Hair follicular keratinocyte (primary cell): ENCODE data around the gene FAM47E. TPM values are rescaled to one million over a fixed set of nuclear protein-coding genes. Genes with fewer than 3 reads are reported as not detected.

Experiments
- total RNA-seq: library from RNA; depleted of rRNA; stranded (reverse); fragments of >200 nt; gene quantifications from 2 replicates; pipeline ENCODE4 v1.2.3, GENCODE V29; 2015

FAM47E gene, protein sequence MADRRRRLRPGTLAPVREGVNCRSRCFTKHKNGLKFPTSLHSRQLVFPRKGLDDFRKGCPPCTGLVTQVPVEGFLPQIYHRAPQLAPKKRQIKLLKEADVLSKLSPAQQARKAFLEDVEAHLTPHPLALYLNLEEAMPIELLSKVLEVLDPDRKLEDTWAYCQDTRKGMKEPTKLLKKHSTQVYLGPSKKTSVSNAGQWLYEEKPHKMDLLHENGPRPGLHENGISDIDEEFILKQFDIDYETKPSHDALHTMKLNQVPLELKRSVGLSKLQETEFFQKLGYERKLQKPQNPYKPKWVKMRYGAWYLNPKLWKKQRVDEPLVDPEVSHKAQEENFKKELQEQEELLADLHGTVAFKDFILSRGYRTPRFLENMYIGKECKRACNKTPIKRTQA
- not detected in 2 replicates for total RNA-seq

GRCh38 chr4:76251441-76252270 lies at the start of gene FAM47E:
Gene FAM47E (plus strand): TSS chr4:76251721. CDS start chr4:76251747, 26 bp downstream.

DNA sequence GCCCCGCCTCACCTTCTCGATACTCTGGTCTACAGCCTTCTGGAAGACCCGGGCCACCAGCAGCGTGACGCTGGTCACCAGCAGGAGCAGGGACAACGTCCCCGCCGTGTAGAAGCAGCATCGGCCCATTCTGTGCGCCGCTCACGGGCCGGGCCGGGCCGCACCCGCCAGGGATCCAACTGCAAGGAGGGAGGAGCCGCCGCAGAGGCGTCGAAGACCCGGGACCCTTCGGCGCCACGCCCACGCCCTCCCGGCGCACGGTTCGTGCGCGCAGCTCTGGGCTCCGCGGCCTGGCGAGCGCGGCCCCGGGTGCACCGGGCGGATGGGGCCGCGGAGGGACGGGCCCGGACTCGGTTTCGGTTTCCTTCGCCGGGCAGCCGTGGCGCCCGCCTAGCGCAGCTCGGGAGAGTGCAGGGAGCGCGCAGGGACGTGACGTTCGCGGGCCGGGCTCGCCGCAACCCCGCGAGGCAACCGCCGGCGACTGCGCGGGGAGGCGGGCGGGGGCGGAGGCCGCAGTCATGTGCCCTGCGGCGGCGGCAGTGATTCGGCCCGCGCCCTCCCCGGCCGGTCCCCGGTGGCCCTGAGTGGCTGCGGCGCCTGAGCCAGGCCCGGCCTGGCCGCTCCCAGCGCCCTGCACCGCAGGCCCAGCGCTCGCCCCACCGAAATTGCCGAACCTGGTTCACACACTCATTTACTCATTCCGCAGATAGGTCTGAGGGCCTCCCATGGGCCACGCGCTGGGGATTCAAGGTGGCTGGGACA lies 37.9 kb upstream of the FAM47E start, which contains the start of gene SCARB2:
TSS of gene SCARB2 (minus strand) at position 410 of the 762 bp plus-strand sequence. CDS start at position 129, 281 bp downstream.

DNA sequence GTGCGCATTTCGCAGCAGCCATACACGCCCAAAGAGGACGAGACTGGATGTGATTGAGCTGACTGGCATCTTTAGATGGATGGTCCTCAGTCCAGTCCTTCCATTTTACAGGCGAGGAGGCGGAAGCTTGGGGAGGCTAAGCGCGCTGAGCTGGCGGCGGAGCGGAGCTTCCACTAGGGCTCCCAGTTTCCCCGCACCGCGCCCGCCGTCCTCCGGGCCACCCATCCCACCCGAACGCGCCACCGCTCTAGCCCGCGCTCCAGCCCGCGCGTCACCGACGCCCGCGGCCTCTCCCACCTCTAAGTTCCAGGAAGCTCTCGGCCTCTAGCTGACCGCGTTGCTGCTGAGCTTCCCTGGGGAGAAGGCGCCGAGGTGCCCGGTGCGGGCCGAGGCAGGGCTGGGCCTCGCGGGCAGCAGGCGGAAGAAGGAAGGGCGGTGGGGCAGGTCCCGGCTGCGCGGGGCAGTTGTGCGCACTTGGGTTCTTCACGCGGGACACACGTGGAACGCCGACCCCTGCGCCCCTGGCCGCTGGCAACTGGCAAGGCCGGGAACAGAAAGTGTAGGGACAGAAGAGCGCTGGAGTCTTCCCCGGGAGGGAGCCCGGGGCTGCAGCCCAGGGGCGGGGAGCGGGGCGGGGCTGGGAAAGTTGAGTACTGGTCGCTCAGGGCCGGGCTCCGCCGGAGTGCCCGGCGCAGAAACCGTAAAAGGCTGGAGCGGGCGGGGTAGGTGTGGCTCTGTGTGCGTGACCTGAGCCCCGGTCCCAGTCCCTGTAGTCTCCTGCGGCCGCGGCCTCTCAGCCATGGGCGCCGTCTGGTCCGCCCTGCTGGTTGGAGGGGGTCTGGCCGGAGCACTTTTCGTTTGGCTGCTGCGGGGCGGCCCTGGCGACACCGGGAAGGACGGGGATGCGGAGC lies 54.7 kb downstream of the FAM47E start, which contains the start of gene STBD1:
TSS of gene STBD1 (plus strand) at position 763 of the 911 bp plus-strand sequence. CDS start at position 800, 37 bp downstream.

Other genes starting within 250 kb of the FAM47E start
- gene CXCL9, start 244.2 kb upstream of the FAM47E start, total RNA-seq, result not detected in 2 replicates
- gene CXCL10, start 228.2 kb upstream of the FAM47E start, total RNA-seq, result 0.30 and 1.6 TPM in 2 replicates
- 0.15 and 1.2 TPM in 2 replicates for gene CXCL11, start 215.7 kb upstream of the FAM47E start, total RNA-seq
- 0.31 and 0.49 TPM in 2 replicates for gene ART3, start 177.0 kb upstream of the FAM47E start, total RNA-seq
- gene NUP54, start 103.3 kb upstream of the FAM47E start, total RNA-seq, result 38.4 and 58.9 TPM in 2 replicates
- 48.5 and 75.7 TPM in 2 replicates for gene SCARB2, start 37.9 kb upstream of the FAM47E start, total RNA-seq
- 2.0 and 3.4 TPM in 2 replicates for gene STBD1, start 55.0 kb downstream of the FAM47E start, total RNA-seq
- gene CCDC158, start 169.4 kb downstream of the FAM47E start, total RNA-seq, result 0.04 TPM in 1 of 2 replicates, not detected in the other
- 15.1 and 15.6 TPM in 2 replicates for gene SHROOM3, start 183.5 kb downstream of the FAM47E start, total RNA-seq